GM13977 (cell line): ENCODE measurements around the gene CLEC16A.

ENCODE experiments used
- DNase-seq: peaks from one replicate; pipeline ENCODE4 v3.0.0; 2012; ENCODE audit warnings: low spot score
- in situ Hi-C: fragments of 300-500 bp; cut with MboI; formaldehyde crosslinking; loops from one replicate; pipeline ENCODE4 v1.12.0; 2022; ENCODE audit warnings: low sequenced_read_pairs, low pct_unique_long_range_greater_than_20kb, mixed read lengths, inconsistent platforms; ENCODE audit not compliant: unreplicated experiment
- TF ChIP-seq, protein P1 (sequence below): IDR thresholded peaks from 2 replicates; pipeline ENCODE4 v1.5.1; 2012; ENCODE audit warnings: mild to moderate bottlenecking, control low read depth; ENCODE audit not compliant: insufficient read depth; ENCODE audit errors: extremely low read depth, missing control alignments

The CLEC16A gene

GRCh38 chr16:11058832-11059231 lies 114.5 kb downstream of the CLEC16A start:
- DNase-seq: no peak
- TF ChIP-seq, protein P1, sequence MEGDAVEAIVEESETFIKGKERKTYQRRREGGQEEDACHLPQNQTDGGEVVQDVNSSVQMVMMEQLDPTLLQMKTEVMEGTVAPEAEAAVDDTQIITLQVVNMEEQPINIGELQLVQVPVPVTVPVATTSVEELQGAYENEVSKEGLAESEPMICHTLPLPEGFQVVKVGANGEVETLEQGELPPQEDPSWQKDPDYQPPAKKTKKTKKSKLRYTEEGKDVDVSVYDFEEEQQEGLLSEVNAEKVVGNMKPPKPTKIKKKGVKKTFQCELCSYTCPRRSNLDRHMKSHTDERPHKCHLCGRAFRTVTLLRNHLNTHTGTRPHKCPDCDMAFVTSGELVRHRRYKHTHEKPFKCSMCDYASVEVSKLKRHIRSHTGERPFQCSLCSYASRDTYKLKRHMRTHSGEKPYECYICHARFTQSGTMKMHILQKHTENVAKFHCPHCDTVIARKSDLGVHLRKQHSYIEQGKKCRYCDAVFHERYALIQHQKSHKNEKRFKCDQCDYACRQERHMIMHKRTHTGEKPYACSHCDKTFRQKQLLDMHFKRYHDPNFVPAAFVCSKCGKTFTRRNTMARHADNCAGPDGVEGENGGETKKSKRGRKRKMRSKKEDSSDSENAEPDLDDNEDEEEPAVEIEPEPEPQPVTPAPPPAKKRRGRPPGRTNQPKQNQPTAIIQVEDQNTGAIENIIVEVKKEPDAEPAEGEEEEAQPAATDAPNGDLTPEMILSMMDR: no peak
- in situ Hi-C loops: no loop called here

GRCh38 chr16:11059588-11059987 lies 115.2 kb downstream of the CLEC16A start:
- TF ChIP-seq, protein P1: no peak
- in situ Hi-C loops: no loop called here
- no peak for DNase-seq

GRCh38 chr16:11060364-11060763 lies 116.0 kb downstream of the CLEC16A start:
- TF ChIP-seq, protein P1: no peak
- DNase-seq: no peak
- in situ Hi-C loops: no loop called here

DNA sequence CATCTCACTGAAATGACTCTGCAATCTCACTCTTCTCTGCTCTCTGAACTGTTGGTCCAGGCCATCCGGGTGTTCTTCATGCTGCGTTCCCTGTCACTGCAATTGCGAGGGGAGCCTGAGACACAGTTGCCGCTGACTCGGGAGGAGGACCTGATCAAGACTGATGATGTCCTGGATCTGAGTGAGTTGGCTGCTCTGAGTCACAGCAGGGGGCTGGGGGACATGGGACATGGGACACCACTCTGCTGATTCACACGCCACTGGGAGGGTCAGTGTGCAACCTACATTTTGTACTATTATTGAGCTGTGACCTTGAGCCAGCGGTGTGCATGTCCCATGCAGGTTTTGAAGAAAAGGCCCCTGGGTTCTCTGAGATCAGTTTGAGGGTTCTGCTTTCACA lies 116.5 kb downstream of the CLEC16A start:
- no peak for DNase-seq
- TF ChIP-seq, protein P1: no peak
- in situ Hi-C loops: no loop called here

GRCh38 chr16:11061629-11062270 lies 117.4 kb downstream of the CLEC16A start:
- TF ChIP-seq, protein P1: no peak
- in situ Hi-C loops: no loop called here
- DNase-seq: no peak

DNA sequence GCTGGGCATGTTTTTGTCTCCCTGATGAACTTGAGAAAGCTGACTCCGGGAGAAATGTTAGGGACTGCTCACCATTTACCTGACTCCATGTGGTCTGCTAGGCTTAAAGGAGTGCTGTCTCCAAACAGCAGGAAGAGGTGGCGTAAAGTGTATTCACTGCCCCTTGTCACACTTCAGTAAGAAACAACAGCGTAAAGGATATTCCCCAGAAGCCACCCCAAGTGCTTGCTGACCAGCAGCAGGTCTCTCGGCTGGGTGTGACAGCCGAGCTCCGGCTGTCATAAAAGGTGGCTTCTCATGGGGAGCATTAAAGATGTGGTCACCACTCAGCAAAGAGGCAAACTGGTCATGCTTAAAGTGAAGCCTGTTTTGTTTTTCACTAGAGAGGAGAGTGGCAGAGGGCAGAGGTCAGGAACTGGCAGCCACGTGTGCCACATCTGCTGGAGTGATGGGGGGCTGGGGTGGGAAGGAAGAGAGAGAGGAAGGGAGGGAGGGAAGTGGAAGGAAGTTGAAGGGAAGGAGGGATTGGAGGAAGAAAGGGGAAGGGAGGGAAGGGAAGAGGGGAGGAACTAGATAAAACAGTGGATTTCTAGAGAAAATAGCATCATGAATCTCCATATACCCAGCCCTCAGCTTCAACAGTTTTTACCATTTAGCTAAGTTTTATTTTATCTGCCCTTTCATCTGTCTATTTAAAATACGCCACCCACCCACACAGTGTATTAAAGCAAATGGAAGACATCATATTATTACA lies 119.3 kb downstream of the CLEC16A start:
- DNase-seq: no peak
- in situ Hi-C loops: no loop called here
- TF ChIP-seq, protein P1: no peak
